ENCODE results near the gene RASSF6. TPM values are rescaled to one million over a fixed set of nuclear protein-coding genes. Genes with fewer than 3 reads are reported as not detected.
A peak's percentile ranks its signal among the peaks of the same experiment; 100 is the strongest.

The RASSF6 gene
- total and polyA plus RNA-seq, 2 of the 8 experiments (the other 6 are each of a cell fraction or from before 2014, with no cell fraction given), result 0.03 to 0.28 TPM

DNA sequence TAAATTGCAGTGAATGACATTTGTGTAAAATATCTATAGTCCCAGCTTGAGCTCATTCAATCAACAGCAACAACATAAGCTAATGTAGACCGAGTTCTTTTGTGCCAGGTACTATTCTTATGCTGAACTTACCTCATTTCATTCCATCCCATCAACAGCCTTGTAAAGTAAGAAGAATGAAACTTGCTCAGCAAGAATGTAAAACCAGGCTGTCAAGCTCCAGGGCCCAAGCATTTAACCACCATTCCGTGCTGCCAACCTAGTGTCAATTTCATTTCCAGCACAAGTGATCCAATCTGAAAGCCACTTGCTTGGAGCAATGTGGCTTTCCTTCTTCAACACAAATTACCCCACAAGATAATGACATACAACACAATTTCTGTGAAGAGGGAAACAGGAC is 36.6 kb downstream of the RASSF6 start:
- DNase-seq (ENCODE audit: low read depth in 1 of 2, low spot score in 2 of 2), result no peak
- 16% methylated on average over 2 of the region's 2 CpGs; no CpG with 5 or more reads in 1 of the 2 experiments for WGBS, 2 experiments (ENCODE audit: extremely low coverage in 1 of 2, insufficient coverage in 1 of 2, insufficient read length in 1 of 2, insufficient replicate concordance in 2 of 2, low coverage in 1 of 2, low lambda C conversion rate in 2 of 2, missing lambda C conversion rate in 1 of 2)
- CTCF ChIA-PET (ENCODE audit: partially characterized antibody), result interaction anchor here (0.6 to 6.7 kb wide), 9 partner anchors 8 to 311 kb away, joined by 3 to 43 read pairs (median 4); no protein-coding TSS in a partner anchor

More for the DNA sequence above, 36.6 kb downstream of the RASSF6 start:
- Histone ChIP-seq H2BK20ac (ENCODE audit: low read length) (no peak overlapping the region), H3K9me3 (ENCODE audit: insufficient read depth in 2 of 2, low read depth in 1 of 2, low read length in 1 of 2) (no peaks in the 10 kb centered on the region), H2BK15ac (ENCODE audit: low read length) (no peak overlapping the region), H3K56ac (replicated peaks; ENCODE audit: insufficient read length, low read depth, low read length) (no peak overlapping the region), H3K79me2 (ENCODE audit: control insufficient read depth in 1 of 2, insufficient read depth in 2 of 2, low read length in 2 of 2) (no peaks in the 10 kb centered on the region), H3K27ac (ENCODE audit: low read depth, low read length) (no peak overlapping the region), H3K4me3 (ENCODE audit: extremely low read depth in 1 of 4, insufficient read depth in 2 of 4, low read depth in 3 of 4, low read length in 4 of 4) (peak overlapping the region in 1 of 4 experiments; percentile 34; a peak in 2 of 8 replicates), H3K4me2 (ENCODE audit: insufficient read depth in 1 of 2, low read depth in 2 of 2, low read length in 2 of 2) (peak overlapping the region in 1 of 2 experiments; percentile 43; a peak in 2 of 4 replicates), H2AK5ac (ENCODE audit: low read depth, low read length) (no peak overlapping the region), H3K27me3 (replicated peaks in 1 of 4; ENCODE audit: control insufficient read depth in 3 of 4, extremely low read depth in 1 of 4, insufficient read depth in 3 of 4, low read length in 3 of 4) (peaks cover 0 to 1% (median 0%) of the 10 kb centered on the region in 4 experiments; a peak in 1 of 7 replicates), H3K36me3 (ENCODE audit: control insufficient read depth in 2 of 4, insufficient read depth in 4 of 4, low read length in 3 of 4) (no peaks in the 10 kb centered on the region), H2BK120ac (replicated peaks; ENCODE audit: low read depth, low read length) (no peak overlapping the region), H2BK12ac (ENCODE audit: low read depth, low read length) (no peak overlapping the region), H3K9ac (replicated peaks in 1 of 4; ENCODE audit: extremely low read depth in 1 of 4, low read depth in 3 of 4, low read length in 3 of 4) (no peak overlapping the region), H3K23me2 (ENCODE audit: low read depth, low read length) (no peaks in the 10 kb centered on the region), H3K4ac (replicated peaks; ENCODE audit: insufficient read length, low read depth, low read length) (no peak overlapping the region), H4K20me1 (replicated peaks in 1 of 2; ENCODE audit: control insufficient read depth in 1 of 2, insufficient read depth in 2 of 2, low read length in 2 of 2) (no peaks in the 10 kb centered on the region), H3K14ac (ENCODE audit: insufficient read length) (no peak overlapping the region), H3K18ac (ENCODE audit: extremely low read depth, low read length) (no peak overlapping the region), H4K5ac (ENCODE audit: insufficient read length, low read depth, low read length) (no peak overlapping the region), H3K79me1 (ENCODE audit: low read depth, low read length) (no peaks in the 10 kb centered on the region), H3K4me1 (replicated peaks in 1 of 4; ENCODE audit: control insufficient read depth in 3 of 4, insufficient read depth in 4 of 4, low read length in 3 of 4) (peaks cover 0 to 11% (median 1%) of the 10 kb centered on the region in 4 experiments; a peak in 2 of 7 replicates), H4K8ac (ENCODE audit: extremely low read depth, insufficient read depth, low read length) (no peak overlapping the region), H3K23ac (ENCODE audit: insufficient read length) (no peak overlapping the region), H4K91ac (replicated peaks; ENCODE audit: insufficient read length, low read length) (no peak overlapping the region), H2AFZ (ENCODE audit: low read length) (no peak overlapping the region), H2BK5ac (ENCODE audit: low read depth, low read length) (no peak overlapping the region)
- TF ChIP-seq SP1 (IDR thresholded peaks at IDR 0.05; ENCODE audit: low read depth, low read length), result 0 out of 2 replicates have a peak, but pooled peaks have one; percentile 22
- TF ChIP-seq POU5F1 (IDR thresholded peaks at IDR 0.05; ENCODE audit: low read depth, low read length), result 0 out of 2 replicates have a peak, but pooled peaks have one; percentile 20
- no peak for TF ChIP-seq RBBP5 (IDR thresholded peaks at IDR 0.05; ENCODE audit: borderline replicate concordance, low read depth, low read length)
- TF ChIP-seq TEAD4 (IDR thresholded peaks at IDR 0.05; ENCODE audit: low read depth, low read length), result peak; percentile 72; the same call in 1 of the 2 replicates
- TF ChIP-seq YY1 (IDR thresholded peaks at IDR 0.05; ENCODE audit: low read depth, low read length), result 0 out of 2 replicates have a peak, but pooled peaks have one; percentile 33
- POLR2A ChIA-PET (ENCODE audit: partially characterized antibody), result interaction anchor here (0.6 kb wide), 1 partner anchor 327 kb away, joined by 3 read pairs; no protein-coding TSS in a partner anchor
- FAIRE-seq, result peak; percentile 87

All from H1 (cell line).